Adrenal gland (tissue), 5 donors: ENCODE results near the gene ITGB3BP.

Experiments used
- POLR2A ChIP-seq, 2 donors: fragments of 450-650 bp; IDR thresholded peaks; one replicate each; pipeline ENCODE4 v1.6.1; 2017; ENCODE audit warnings: antibody characterized with exemption in 2 of 2, mild to moderate bottlenecking in 2 of 2, moderate library complexity in 1 of 2
- TF ChIP-seq, protein P1 (sequence below), 6 experiments: fragments of 450-650 bp in 4 of 6; fragments of 200-600 bp in 2 of 6; sonication (generic) in 1 of 6; IDR thresholded peaks; 1 replicate in 5 of 6; 2 replicates in 1 of 6; pipeline versions ENCODE4 v1.5.1 to v1.8.0; 2016 to 2021; ENCODE audit warnings: antibody characterized with exemption in 6 of 6, mild to moderate bottlenecking in 2 of 6, moderate library complexity in 1 of 6
- donor health status: DM: no; HTN: no; CAD: no.

DNA sequence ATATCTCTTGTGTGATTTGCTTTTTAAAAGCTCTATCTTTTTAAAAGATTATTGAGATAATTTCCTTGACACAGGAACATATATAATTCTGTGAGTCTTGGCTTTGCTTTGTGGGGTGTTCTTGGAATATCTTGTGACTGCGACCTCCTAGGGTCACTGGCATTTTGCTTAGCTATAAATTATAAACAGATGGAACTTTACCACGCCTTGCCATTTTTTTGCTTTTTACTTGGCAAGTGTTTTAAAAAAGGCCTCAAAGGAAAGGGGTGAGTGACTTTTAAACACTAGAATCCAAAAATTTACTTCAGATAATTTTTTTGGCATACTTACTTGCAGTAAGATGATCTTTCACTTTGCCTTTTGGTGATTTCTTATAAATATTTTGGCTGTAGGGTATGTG, 112.0 kb downstream of the ITGB3BP start:
- TF ChIP-seq, protein P1, sequence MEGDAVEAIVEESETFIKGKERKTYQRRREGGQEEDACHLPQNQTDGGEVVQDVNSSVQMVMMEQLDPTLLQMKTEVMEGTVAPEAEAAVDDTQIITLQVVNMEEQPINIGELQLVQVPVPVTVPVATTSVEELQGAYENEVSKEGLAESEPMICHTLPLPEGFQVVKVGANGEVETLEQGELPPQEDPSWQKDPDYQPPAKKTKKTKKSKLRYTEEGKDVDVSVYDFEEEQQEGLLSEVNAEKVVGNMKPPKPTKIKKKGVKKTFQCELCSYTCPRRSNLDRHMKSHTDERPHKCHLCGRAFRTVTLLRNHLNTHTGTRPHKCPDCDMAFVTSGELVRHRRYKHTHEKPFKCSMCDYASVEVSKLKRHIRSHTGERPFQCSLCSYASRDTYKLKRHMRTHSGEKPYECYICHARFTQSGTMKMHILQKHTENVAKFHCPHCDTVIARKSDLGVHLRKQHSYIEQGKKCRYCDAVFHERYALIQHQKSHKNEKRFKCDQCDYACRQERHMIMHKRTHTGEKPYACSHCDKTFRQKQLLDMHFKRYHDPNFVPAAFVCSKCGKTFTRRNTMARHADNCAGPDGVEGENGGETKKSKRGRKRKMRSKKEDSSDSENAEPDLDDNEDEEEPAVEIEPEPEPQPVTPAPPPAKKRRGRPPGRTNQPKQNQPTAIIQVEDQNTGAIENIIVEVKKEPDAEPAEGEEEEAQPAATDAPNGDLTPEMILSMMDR (IDR thresholded peaks at IDR 0.05): no peak
- no peak for TF ChIP-seq POLR2A (IDR thresholded peaks at IDR 0.05)
